AG04450 (cell line): ENCODE results near the gene FAF1. TPM values are rescaled to one million over a fixed set of nuclear protein-coding genes. Genes with fewer than 3 reads are reported as not detected.

Source experiments
- CTCF ChIA-PET: fragments of 300-600, 350-600 bp; formaldehyde crosslinking; extraction: SDS; loops from one replicate; lab custom pipeline; 2022; ENCODE audit warnings: antibody characterized with exemption, inconsistent platforms; lab: Charles Lee
- POLR2A ChIA-PET: fragments of 350-600 bp; formaldehyde crosslinking; extraction: SDS; loops from one replicate; lab custom pipeline; 2021; ENCODE audit warnings: antibody characterized with exemption, inconsistent platforms; lab: Yijun Ruan, JAX
- DNase-seq: peaks from one replicate; pipeline ENCODE4 v3.0.0-alpha.2; 2011; ENCODE audit warnings: low read depth, low spot score
- H3K27ac ChIP-seq: one replicate; pipeline ENCODE4 v1.5.1; 2012; ENCODE audit warnings: low read depth, low read length, control low read depth
- H3K27me3 ChIP-seq: one replicate; pipeline ENCODE4 v1.6.0; 2012; ENCODE audit warnings: low read length; ENCODE audit not compliant: control insufficient read depth, insufficient read depth
- H3K4me3 ChIP-seq: 2 replicates; pipeline ENCODE4 v1.5.1; 2011; ENCODE audit warnings: mild to moderate bottlenecking, low read depth, low read length, control low read depth
- H3K9me3 ChIP-seq: 2 replicates; pipeline ENCODE4 v1.5.1; 2012; ENCODE audit warnings: low read length; ENCODE audit not compliant: control insufficient read depth, insufficient read depth
- polyA plus RNA-seq: library from polyadenylated mRNA; depleted of rRNA; stranded (reverse); fragments of >200 nt; gene quantifications from 2 replicates; pipeline ENCODE4 v1.2.3, GENCODE V29; 2011
- TF ChIP-seq, protein P1 (sequence below): IDR thresholded peaks from 2 replicates; pipeline ENCODE4 v1.5.1; 2011; ENCODE audit warnings: low read depth, low read length, control low read depth, inconsistent platforms

The FAF1 gene
- polyA plus RNA-seq, 1 experiment = 37.9 TPM

DNA sequence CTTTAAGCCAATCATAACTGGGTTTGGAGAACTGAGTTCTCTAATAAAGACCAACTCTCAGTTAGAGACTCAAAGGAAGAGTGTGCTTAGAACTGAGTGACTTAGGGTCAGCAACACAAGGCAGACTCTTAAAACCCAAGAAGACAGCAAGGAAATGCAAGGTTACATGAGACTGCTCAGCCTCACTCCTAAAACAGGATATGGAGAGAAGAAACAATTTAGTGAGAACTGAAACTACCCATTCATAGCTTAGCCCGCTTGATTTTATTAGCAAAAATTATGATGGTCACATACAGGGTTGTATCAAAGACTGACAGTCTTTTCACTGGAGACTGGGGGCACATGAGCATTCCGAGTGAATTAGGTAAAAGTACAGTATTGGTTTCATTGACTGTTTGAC is 457.9 kb downstream of the FAF1 start:
- no peaks in the 10 kb centered on the region for H3K27me3 ChIP-seq
- DNase-seq = no peak
- H3K9me3 ChIP-seq = no peaks in the 10 kb centered on the region
- POLR2A ChIA-PET = no interaction called here
- no peak overlapping the region for H3K27ac ChIP-seq
- CTCF ChIA-PET = no interaction called here
- no peak overlapping the region for H3K4me3 ChIP-seq
- TF ChIP-seq, protein P1, sequence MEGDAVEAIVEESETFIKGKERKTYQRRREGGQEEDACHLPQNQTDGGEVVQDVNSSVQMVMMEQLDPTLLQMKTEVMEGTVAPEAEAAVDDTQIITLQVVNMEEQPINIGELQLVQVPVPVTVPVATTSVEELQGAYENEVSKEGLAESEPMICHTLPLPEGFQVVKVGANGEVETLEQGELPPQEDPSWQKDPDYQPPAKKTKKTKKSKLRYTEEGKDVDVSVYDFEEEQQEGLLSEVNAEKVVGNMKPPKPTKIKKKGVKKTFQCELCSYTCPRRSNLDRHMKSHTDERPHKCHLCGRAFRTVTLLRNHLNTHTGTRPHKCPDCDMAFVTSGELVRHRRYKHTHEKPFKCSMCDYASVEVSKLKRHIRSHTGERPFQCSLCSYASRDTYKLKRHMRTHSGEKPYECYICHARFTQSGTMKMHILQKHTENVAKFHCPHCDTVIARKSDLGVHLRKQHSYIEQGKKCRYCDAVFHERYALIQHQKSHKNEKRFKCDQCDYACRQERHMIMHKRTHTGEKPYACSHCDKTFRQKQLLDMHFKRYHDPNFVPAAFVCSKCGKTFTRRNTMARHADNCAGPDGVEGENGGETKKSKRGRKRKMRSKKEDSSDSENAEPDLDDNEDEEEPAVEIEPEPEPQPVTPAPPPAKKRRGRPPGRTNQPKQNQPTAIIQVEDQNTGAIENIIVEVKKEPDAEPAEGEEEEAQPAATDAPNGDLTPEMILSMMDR = no peak

DNA sequence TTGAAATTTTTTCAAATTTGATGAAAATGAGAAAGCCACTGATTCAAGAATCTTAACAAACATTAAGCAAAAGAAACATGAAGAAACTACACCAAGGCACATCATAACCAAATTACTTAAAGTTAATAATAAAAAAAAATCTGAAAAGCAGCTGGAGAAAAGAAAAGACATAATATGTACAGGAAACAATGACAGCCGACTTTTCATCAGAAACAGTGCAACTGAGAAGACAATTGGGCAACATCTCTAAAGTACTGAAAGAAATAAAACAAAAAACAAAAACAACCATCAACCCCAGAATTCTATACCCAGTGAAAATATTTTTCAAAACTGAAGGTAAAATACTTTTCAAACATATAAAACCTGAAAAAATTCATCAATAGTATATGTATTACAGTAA is 463.1 kb downstream of the FAF1 start:
- CTCF ChIA-PET = no interaction called here
- TF ChIP-seq, protein P1 = no peak
- Histone ChIP-seq H3K4me3 (no peak overlapping the region), H3K9me3 (peaks cover 4% of the 10 kb centered on the region; the same call in 1 of the 2 replicates), H3K27ac (no peak overlapping the region), H3K27me3 (no peaks in the 10 kb centered on the region)
- POLR2A ChIA-PET = no interaction called here
- no peak for DNase-seq

DNA sequence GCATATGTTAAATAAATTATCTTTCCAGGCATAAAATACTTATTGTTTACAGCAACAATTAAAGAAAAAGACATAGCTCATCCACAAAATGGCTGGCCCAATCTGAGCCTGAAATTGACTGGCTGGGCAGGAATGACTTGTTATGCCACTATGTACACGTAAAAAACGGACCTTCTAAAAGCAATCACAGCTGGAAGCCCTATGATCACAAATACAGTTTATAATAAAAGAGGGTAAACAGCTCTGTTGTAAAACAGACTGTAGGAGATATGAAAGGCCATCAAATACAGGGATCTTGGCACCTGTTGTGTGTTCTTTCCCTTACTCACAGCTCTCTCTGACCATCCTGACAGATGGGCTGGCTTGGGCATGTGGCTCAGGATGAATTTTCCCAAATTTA is 466.4 kb downstream of the FAF1 start:
- ChIA-PET CTCF (no interaction called here), POLR2A (no interaction called here)
- no peak for DNase-seq

DNA sequence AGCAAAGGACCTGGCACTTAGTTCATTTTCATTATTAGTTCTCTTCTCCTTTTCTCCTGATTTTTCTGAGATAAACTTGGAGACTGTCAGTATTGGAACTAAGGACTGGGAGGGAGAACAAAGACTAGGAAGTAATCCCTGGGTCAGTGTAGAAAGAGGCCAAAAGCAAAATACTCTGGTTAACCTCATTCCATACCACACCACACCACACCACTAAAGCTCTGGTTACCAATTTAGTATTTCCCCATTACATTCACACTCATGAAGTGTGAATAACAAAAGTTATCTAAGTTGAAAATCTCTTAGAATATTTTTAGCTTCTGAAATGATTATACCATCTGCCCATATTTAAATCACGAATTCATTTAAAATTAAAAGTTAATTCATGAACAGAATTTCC is 467.9 kb downstream of the FAF1 start:
- H3K27ac ChIP-seq = no peak overlapping the region
- H3K4me3 ChIP-seq = no peak overlapping the region
- TF ChIP-seq, protein P1 = no peak
- CTCF ChIA-PET = no interaction called here
- DNase-seq = no peak
- H3K27me3 ChIP-seq = no peaks in the 10 kb centered on the region
- H3K9me3 ChIP-seq = peaks cover 4% of the 10 kb centered on the region; the same call in 1 of the 2 replicates
- POLR2A ChIA-PET = no interaction called here

More for the DNA sequence above, 466.4 kb downstream of the FAF1 start:
- Histone ChIP-seq H3K4me3 (no peak overlapping the region), H3K27me3 (no peaks in the 10 kb centered on the region), H3K27ac (no peak overlapping the region), H3K9me3 (peaks cover 4% of the 10 kb centered on the region; the same call in 1 of the 2 replicates)
- TF ChIP-seq, protein P1 = no peak

DNA sequence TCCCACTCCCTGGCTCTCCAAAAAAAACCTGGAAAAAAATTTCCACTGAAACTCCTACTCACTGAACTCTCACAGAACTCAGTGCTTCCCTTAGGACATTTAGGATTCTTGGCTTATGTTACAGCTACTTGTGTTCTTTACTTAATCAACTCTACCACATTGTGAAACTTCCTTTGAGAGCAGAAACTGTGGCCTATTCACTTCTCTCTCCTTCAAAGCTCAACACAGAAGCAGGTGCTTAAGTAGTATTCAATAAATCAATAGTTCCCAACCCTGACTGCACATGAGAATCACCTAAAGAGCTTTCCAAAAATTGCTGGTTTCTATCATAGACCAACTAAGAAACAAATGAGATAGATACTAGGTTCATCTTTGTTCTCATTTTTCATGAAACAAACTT is 468.9 kb downstream of the FAF1 start:
- H3K4me3 ChIP-seq = no peak overlapping the region
- CTCF ChIA-PET = interaction anchor here (0.6 kb wide), 1 partner anchor 114 kb away, joined by 4 read pairs; no protein-coding TSS in a partner anchor
- TF ChIP-seq, protein P1 = no peak
- H3K9me3 ChIP-seq = no peaks in the 10 kb centered on the region
- POLR2A ChIA-PET = no interaction called here
- no peak overlapping the region for H3K27ac ChIP-seq
- no peaks in the 10 kb centered on the region for H3K27me3 ChIP-seq
- no peak for DNase-seq
